ENCODE data around the gene NOXA1.
"Not testable (repeated sequence)": the region's sequence is repeated elsewhere in the genome, so short reads cannot be mapped to it uniquely, and the experiment has no call there.

Gene NOXA1

DNA sequence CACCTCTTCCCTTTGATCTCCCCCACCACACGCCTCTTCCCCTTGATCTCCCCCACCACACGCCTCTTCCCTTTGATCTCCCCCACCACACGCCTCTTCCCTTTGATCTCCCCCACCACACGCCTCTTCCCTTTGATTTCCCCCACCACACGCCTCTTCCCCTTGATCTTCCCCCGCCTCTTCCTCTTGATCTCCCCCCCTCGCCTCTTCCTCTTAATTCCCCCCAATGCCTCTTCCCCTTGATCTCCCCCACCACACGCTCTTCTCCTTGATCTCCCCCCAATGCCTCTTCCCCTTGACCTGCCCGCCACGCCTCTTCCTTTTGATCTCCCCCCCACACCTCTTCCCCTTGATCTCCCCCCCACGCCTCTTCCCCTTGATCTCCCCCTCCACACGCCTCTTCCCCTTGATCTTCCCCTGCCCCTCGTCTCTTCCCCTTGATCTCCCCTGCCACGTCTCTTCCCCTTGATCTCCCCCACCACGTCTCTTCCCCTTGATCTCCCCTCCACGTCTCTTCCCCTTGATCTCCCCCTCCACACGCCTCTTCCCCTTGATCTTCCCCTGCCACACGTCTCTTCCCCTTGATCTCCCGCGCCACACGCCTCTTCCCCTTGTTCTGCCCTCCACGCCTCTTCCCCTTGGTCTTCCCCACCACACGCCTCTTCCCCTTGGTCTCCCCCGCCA, 27.5 kb downstream of the NOXA1 start:
- not testable (repeated sequence) for H2BK5ac ChIP-seq (ENCODE audit: low read depth, low read length, poor library complexity, severe bottlenecking); H4K8ac ChIP-seq (ENCODE audit: low read length); H3K4me3 ChIP-seq (ENCODE audit: insufficient read depth in 1 of 2, low read depth in 1 of 2, low read length in 2 of 2); H2AFZ ChIP-seq (ENCODE audit: low read depth, low read length); H3K14ac ChIP-seq (ENCODE audit: low read length in 2 of 2); H3K23ac ChIP-seq (ENCODE audit: low read length in 2 of 2); H2BK15ac ChIP-seq (ENCODE audit: low read depth, poor library complexity, severe bottlenecking); H2BK120ac ChIP-seq (ENCODE audit: low read depth, low read length); H2BK12ac ChIP-seq (ENCODE audit: low read length in 2 of 2); H3K18ac ChIP-seq (ENCODE audit: low read depth in 1 of 2, low read length in 2 of 2); DNase-seq; H4K91ac ChIP-seq (ENCODE audit: low read length); H3K9ac ChIP-seq (ENCODE audit: low read length); H3K4ac ChIP-seq (ENCODE audit: low read depth in 1 of 2, low read length in 2 of 2); H3K27ac ChIP-seq (ENCODE audit: low read length, poor library complexity, severe bottlenecking); H3K9me3 ChIP-seq (ENCODE audit: control insufficient read depth, low read length); H2AK5ac ChIP-seq (ENCODE audit: low read length, severe bottlenecking); H3K27me3 ChIP-seq (ENCODE audit: control insufficient read depth in 1 of 2, insufficient read depth in 1 of 2, low read length in 2 of 2); H3K4me2 ChIP-seq (ENCODE audit: low read length, poor library complexity, severe bottlenecking)
- Histone ChIP-seq H3K36me3 (ENCODE audit: control insufficient read depth in 1 of 2, insufficient read depth in 2 of 2, low read depth in 1 of 2, low read length in 2 of 2) (peaks cover 16 to 72% of the 10 kb centered on the region in 2 experiments), H3K79me1 (replicated peaks; ENCODE audit: low read length, poor library complexity, severe bottlenecking) (peaks cover 11% of the 10 kb centered on the region), H3K4me1 (ENCODE audit: control insufficient read depth, insufficient read depth, low read depth, low read length) (peaks cover 29% of the 10 kb centered on the region)
- WGBS: 97% methylated on average over 21 of the region's 24 CpGs

GRCh38 chr9:137451264-137452005, 28.2 kb downstream of the NOXA1 start:
- not testable (repeated sequence) for H4K8ac ChIP-seq (ENCODE audit: low read length); DNase-seq; H3K14ac ChIP-seq (ENCODE audit: low read length in 2 of 2); H3K9ac ChIP-seq (ENCODE audit: low read length); H3K18ac ChIP-seq (ENCODE audit: low read depth in 1 of 2, low read length in 2 of 2); H3K4me2 ChIP-seq (ENCODE audit: low read length, poor library complexity, severe bottlenecking); H3K27me3 ChIP-seq (ENCODE audit: control insufficient read depth in 1 of 2, insufficient read depth in 1 of 2, low read length in 2 of 2); H2AFZ ChIP-seq (ENCODE audit: low read depth, low read length); H3K23ac ChIP-seq (ENCODE audit: low read length in 2 of 2); H2AK5ac ChIP-seq (ENCODE audit: low read length, severe bottlenecking); H3K27ac ChIP-seq (ENCODE audit: low read length, poor library complexity, severe bottlenecking); H3K4me3 ChIP-seq (ENCODE audit: insufficient read depth in 1 of 2, low read depth in 1 of 2, low read length in 2 of 2); H3K9me3 ChIP-seq (ENCODE audit: control insufficient read depth, low read length); H2BK5ac ChIP-seq (ENCODE audit: low read depth, low read length, poor library complexity, severe bottlenecking); H2BK15ac ChIP-seq (ENCODE audit: low read depth, poor library complexity, severe bottlenecking); H3K4ac ChIP-seq (ENCODE audit: low read depth in 1 of 2, low read length in 2 of 2); H2BK120ac ChIP-seq (ENCODE audit: low read depth, low read length); H4K91ac ChIP-seq (ENCODE audit: low read length); H2BK12ac ChIP-seq (ENCODE audit: low read length in 2 of 2)
- peaks cover 35% of the 10 kb centered on the region for H3K4me1 ChIP-seq (ENCODE audit: control insufficient read depth, insufficient read depth, low read depth, low read length)
- peaks cover 11% of the 10 kb centered on the region for H3K79me1 ChIP-seq (replicated peaks; ENCODE audit: low read length, poor library complexity, severe bottlenecking)
- WGBS: 95% methylated on average over 16 of the region's 31 CpGs
- peaks cover 21 to 78% of the 10 kb centered on the region in 2 experiments for H3K36me3 ChIP-seq (ENCODE audit: control insufficient read depth in 1 of 2, insufficient read depth in 2 of 2, low read depth in 1 of 2, low read length in 2 of 2)

DNA sequence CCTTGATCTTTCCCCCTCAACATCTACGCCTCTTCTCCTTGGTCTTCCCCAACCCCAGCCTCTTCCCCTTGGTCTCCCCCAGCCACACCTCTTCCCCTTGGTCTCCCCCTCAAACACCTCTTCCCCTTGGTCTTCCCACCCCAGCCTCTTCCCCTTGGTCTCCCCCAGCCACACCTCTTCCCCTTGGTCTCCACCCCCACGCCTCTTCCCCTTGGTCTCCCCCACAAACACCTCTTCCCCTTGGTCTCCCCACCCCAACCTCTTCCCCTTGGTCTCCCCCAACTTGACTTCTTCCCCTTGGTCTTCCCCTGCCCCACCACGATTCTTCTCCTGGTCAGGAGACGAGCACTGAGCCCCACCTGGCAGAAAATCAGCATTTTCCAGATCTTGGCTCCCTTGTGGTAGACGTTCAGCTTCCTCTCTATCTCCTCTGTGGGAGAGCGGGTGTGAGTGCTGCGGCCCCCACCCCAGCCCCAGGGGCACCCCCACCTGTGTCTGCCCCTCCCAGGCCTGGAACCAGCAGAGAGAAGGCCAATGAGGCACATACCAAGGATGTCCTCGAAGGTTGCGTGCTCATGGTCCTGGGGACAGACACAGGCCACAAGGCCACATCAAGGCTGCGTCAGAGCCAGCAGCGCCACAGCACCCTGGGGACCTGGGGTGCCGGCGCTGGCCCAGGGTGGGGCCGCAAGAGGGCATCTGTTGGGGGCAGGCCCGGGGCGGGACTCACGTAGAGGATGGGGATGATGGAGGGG, 29.0 kb downstream of the NOXA1 start:
- no peak overlapping the region for H4K91ac ChIP-seq (ENCODE audit: low read length)
- 97% methylated on average over 17 of the region's 17 CpGs for WGBS

More for the DNA sequence above, 29.0 kb downstream of the NOXA1 start:
- Histone ChIP-seq H2BK5ac (ENCODE audit: low read depth, low read length, poor library complexity, severe bottlenecking) (no peak overlapping the region), H3K14ac (ENCODE audit: low read length in 2 of 2) (no peak overlapping the region), H2AFZ (ENCODE audit: low read depth, low read length) (no peak overlapping the region), H2BK12ac (ENCODE audit: low read length in 2 of 2) (no peak overlapping the region), H2BK15ac (ENCODE audit: low read depth, poor library complexity, severe bottlenecking) (no peak overlapping the region), H3K18ac (ENCODE audit: low read depth in 1 of 2, low read length in 2 of 2) (no peak overlapping the region), H3K36me3 (ENCODE audit: control insufficient read depth in 1 of 2, insufficient read depth in 2 of 2, low read depth in 1 of 2, low read length in 2 of 2) (peaks cover 28 to 79% of the 10 kb centered on the region in 2 experiments), H3K79me1 (replicated peaks; ENCODE audit: low read length, poor library complexity, severe bottlenecking) (peaks cover 11% of the 10 kb centered on the region), H2BK120ac (ENCODE audit: low read depth, low read length) (no peak overlapping the region), H3K4me1 (ENCODE audit: control insufficient read depth, insufficient read depth, low read depth, low read length) (peaks cover 40% of the 10 kb centered on the region), H3K27me3 (ENCODE audit: control insufficient read depth in 1 of 2, insufficient read depth in 1 of 2, low read length in 2 of 2) (no peaks in the 10 kb centered on the region), H3K9me3 (ENCODE audit: control insufficient read depth, low read length) (no peaks in the 10 kb centered on the region), H3K4me3 (ENCODE audit: insufficient read depth in 1 of 2, low read depth in 1 of 2, low read length in 2 of 2) (no peak overlapping the region), H4K8ac (ENCODE audit: low read length) (no peak overlapping the region), H3K9ac (ENCODE audit: low read length) (no peak overlapping the region), H3K4ac (ENCODE audit: low read depth in 1 of 2, low read length in 2 of 2) (no peak overlapping the region), H3K4me2 (ENCODE audit: low read length, poor library complexity, severe bottlenecking) (no peak overlapping the region), H3K27ac (ENCODE audit: low read length, poor library complexity, severe bottlenecking) (no peak overlapping the region), H3K23ac (ENCODE audit: low read length in 2 of 2) (no peak overlapping the region), H2AK5ac (ENCODE audit: low read length, severe bottlenecking) (no peak overlapping the region)
- DNase-seq: no peak
